CD4-positive, alpha-beta T cell (primary cell): ENCODE results near the gene LECT2. TPM values are rescaled to one million over a fixed set of nuclear protein-coding genes. Genes with fewer than 3 reads are reported as not detected.

ENCODE experiments used
- ATAC-seq: fragments of 200-7000 bp; cut with Tn5 transposase; one replicate; pipeline ENCODE4 v1.10.0; 2022; ENCODE audit warnings: mild to moderate bottlenecking; ENCODE audit not compliant: poor library complexity
- CTCF ChIA-PET: fragments of 350-600 bp; sonication (Branson Sonifier 250); formaldehyde crosslinking; loops from one replicate; lab custom pipeline; 2021; ENCODE audit warnings: antibody characterized with exemption, inconsistent platforms; lab: Charles Lee
- POLR2A ChIA-PET: fragments of 350-600 bp; sonication (Branson Sonifier 250); formaldehyde crosslinking; loops from one replicate; lab custom pipeline; 2021; ENCODE audit warnings: antibody characterized with exemption, inconsistent platforms; lab: Charles Lee
- DNase-seq, 14 experiments: peaks; one replicate each; pipeline ENCODE4 v3.0.0-alpha.2; 2013 to 2020; ENCODE audit warnings: mixed read lengths in 2 of 14
- H3K27ac ChIP-seq, 2 donors: one replicate each; pipeline versions ENCODE4 v1.5.1 to v1.7.0; 2013; ENCODE audit warnings: low read length in 2 of 2, low read depth in 1 of 2, mild to moderate bottlenecking in 1 of 2
- H3K27me3 ChIP-seq, 2 experiments: 1 replicate in 1 of 2; 2 replicates in 1 of 2; pipeline versions ENCODE4 v1.6.1 to v1.7.0; 2013; ENCODE audit warnings: low read length in 2 of 2, control low read depth in 1 of 2, mild to moderate bottlenecking in 1 of 2, moderate library complexity in 1 of 2; ENCODE audit not compliant: insufficient read depth in 2 of 2, control insufficient read depth in 1 of 2
- H3K36me3 ChIP-seq: one replicate; pipeline ENCODE4 v1.6.1; 2013; ENCODE audit warnings: low read length, control low read depth; ENCODE audit not compliant: insufficient read depth
- H3K4me1 ChIP-seq: one replicate; pipeline ENCODE4 v1.6.1; 2013; ENCODE audit warnings: low read length, control low read depth; ENCODE audit not compliant: insufficient read depth
- H3K4me3 ChIP-seq: one replicate; pipeline ENCODE4 v1.5.1; 2013; ENCODE audit warnings: mild to moderate bottlenecking, low read length, moderate library complexity
- H3K9me3 ChIP-seq, 2 experiments: 1 replicate in 1 of 2; 2 replicates in 1 of 2; pipeline versions ENCODE4 v1.6.1 to v1.7.0; 2013; ENCODE audit warnings: low read length in 2 of 2, mild to moderate bottlenecking in 2 of 2, control low read depth in 1 of 2, moderate library complexity in 1 of 2; ENCODE audit not compliant: control insufficient read depth in 1 of 2, insufficient read depth in 1 of 2
- H3K27ac Mint-ChIP-seq: one replicate; pipeline ENCODE4 v1.8.0; 2020; ENCODE audit warnings: mixed read lengths
- H3K27me3 Mint-ChIP-seq: one replicate; pipeline ENCODE4 v1.8.0; 2021; ENCODE audit warnings: mixed read lengths
- H3K36me3 Mint-ChIP-seq: one replicate; pipeline ENCODE4 v1.8.0; 2021; ENCODE audit warnings: low read depth, mixed read lengths
- H3K4me1 Mint-ChIP-seq: one replicate; pipeline ENCODE4 v1.8.0; 2021; ENCODE audit warnings: low read depth, mixed read lengths
- H3K4me3 Mint-ChIP-seq: one replicate; pipeline ENCODE4 v1.8.0; 2020; ENCODE audit warnings: mild to moderate bottlenecking, mixed read lengths
- H3K9me3 Mint-ChIP-seq: one replicate; pipeline ENCODE4 v1.8.0; 2020; ENCODE audit warnings: mixed read lengths
- CTCF ChIP-seq: fragments of 200-600 bp; IDR thresholded peaks from one replicate; pipeline ENCODE4 v1.8.0; 2022; ENCODE audit warnings: antibody characterized with exemption, mild to moderate bottlenecking
- intact Hi-C, 2 experiments: fragments of 100-400 bp; cut with DNase I in 1 of 2; cut with micrococcal nuclease in 1 of 2; formaldehyde crosslinking; loops; one replicate each; pipeline versions ENCODE4 v1.15.1 to v1.9.0; 2023 to 2025; cut with DNase I, micrococcal nuclease
- total RNA-seq, 174 experiments: library from RNA in 2 of 174; stranded (reverse) in 2 of 174; gene quantifications; one replicate each; pipeline ENCODE4 v1.2.3 and lab custom pipeline; 2021 to 2026

LECT2 gene
- total RNA-seq, 2 experiments from 2014 or later = not detected

- DNase-seq (no peak), ATAC-seq (no peak)
- no peak overlapping the region for H3K27ac Mint-ChIP-seq
- no peak overlapping the region for H3K27ac ChIP-seq
- TF ChIP-seq CTCF = no peak
- peaks cover 19% of the 10 kb centered on the region for H3K27me3 Mint-ChIP-seq
- H3K4me3 ChIP-seq = no peak overlapping the region
- H3K4me3 Mint-ChIP-seq = no peak overlapping the region
- peaks cover 4% of the 10 kb centered on the region in 2 experiments for H3K27me3 ChIP-seq
- H3K36me3 ChIP-seq = no peaks in the 10 kb centered on the region
- ChIA-PET POLR2A (no interaction called here), CTCF (no interaction called here)
- intact Hi-C loops = no loop called here
- no peaks in the 10 kb centered on the region for H3K4me1 ChIP-seq
- H3K4me1 Mint-ChIP-seq = no peaks in the 10 kb centered on the region
- H3K9me3 ChIP-seq = peaks cover 0 to 9% of the 10 kb centered on the region in 2 experiments
- H3K36me3 Mint-ChIP-seq = no peaks in the 10 kb centered on the region
- H3K9me3 Mint-ChIP-seq = no peaks in the 10 kb centered on the region
Measured at GRCh38 chr5:135985951-135986350, 31.2 kb upstream of the LECT2 start.

- Histone ChIP-seq H3K4me3 (no peak overlapping the region), H3K9me3 (peaks cover 0 to 3% of the 10 kb centered on the region in 2 experiments), H3K27ac (no peak overlapping the region), H3K27me3 (peaks cover 6 to 12% of the 10 kb centered on the region in 2 experiments), H3K4me1 (peaks cover 4% of the 10 kb centered on the region), H3K36me3 (no peaks in the 10 kb centered on the region)
- no peaks in the 10 kb centered on the region for H3K9me3 Mint-ChIP-seq
- no peaks in the 10 kb centered on the region for H3K36me3 Mint-ChIP-seq
- no peak overlapping the region for H3K27ac Mint-ChIP-seq
- TF ChIP-seq CTCF = no peak
- DNase-seq = no peak
- ChIA-PET CTCF (interaction anchor here (0.7 kb wide), 1 partner anchor 31 kb away, joined by 3 read pairs; no protein-coding TSS in a partner anchor), POLR2A (no interaction called here)
- intact Hi-C loops = no loop called here
- H3K4me3 Mint-ChIP-seq = no peak overlapping the region
- H3K27me3 Mint-ChIP-seq = peaks cover 33% of the 10 kb centered on the region
- no peak for ATAC-seq
- H3K4me1 Mint-ChIP-seq = no peaks in the 10 kb centered on the region
Measured at GRCh38 chr5:135980620-135981019, 25.8 kb upstream of the LECT2 start.

GRCh38 chr5:135979510-135979909, 24.7 kb upstream of the LECT2 start:
- Histone ChIP-seq H3K9me3 (peaks cover 0 to 3% of the 10 kb centered on the region in 2 experiments), H3K4me3 (no peak overlapping the region), H3K27me3 (peaks cover 8 to 9% of the 10 kb centered on the region in 2 experiments), H3K4me1 (peaks cover 4% of the 10 kb centered on the region), H3K36me3 (no peaks in the 10 kb centered on the region), H3K27ac (no peak overlapping the region)
- ATAC-seq = no peak
- Mint-ChIP-seq H3K4me3 (no peak overlapping the region), H3K27me3 (peaks cover 44% of the 10 kb centered on the region), H3K36me3 (no peaks in the 10 kb centered on the region), H3K4me1 (no peaks in the 10 kb centered on the region), H3K27ac (no peak overlapping the region), H3K9me3 (no peaks in the 10 kb centered on the region)
- no peak for TF ChIP-seq CTCF
- CTCF ChIA-PET = no interaction called here
- intact Hi-C loops = no loop called here
- no peak for DNase-seq
- POLR2A ChIA-PET = no interaction called here
